Karpas-422 (cell line): ENCODE measurements around the gene VPS51. TPM values are rescaled to one million over a fixed set of nuclear protein-coding genes. Genes with fewer than 3 reads are reported as not detected.

ENCODE experiments used
- DNase-seq: peaks from one replicate; pipeline ENCODE4 v3.0.0-alpha.2; 2015
- H2AFZ ChIP-seq: fragments of 200-600 bp; sonication (generic); 2 replicates; pipeline ENCODE4 v1.6.1; 2014; ENCODE audit warnings: antibody characterized with exemption, low read length, mixed read lengths
- H3K27ac ChIP-seq: fragments of 200-600 bp; sonication (generic); 2 replicates; pipeline ENCODE4 v1.5.1; 2014; ENCODE audit warnings: mild to moderate bottlenecking, low read length, moderate library complexity
- H3K27me3 ChIP-seq: fragments of 200-600 bp; sonication (generic); 2 replicates; pipeline ENCODE4 v1.6.1; 2014; ENCODE audit warnings: low read length, mixed read lengths
- H3K36me3 ChIP-seq: fragments of 200-600 bp; sonication (generic); 2 replicates; pipeline ENCODE4 v1.6.1; 2014; ENCODE audit warnings: low read length, mixed read lengths; ENCODE audit not compliant: insufficient read depth
- H3K4me1 ChIP-seq: fragments of 200-600 bp; sonication (generic); 2 replicates; pipeline ENCODE4 v1.6.1; 2014; ENCODE audit warnings: mild to moderate bottlenecking, low read length, mixed read lengths
- H3K4me2 ChIP-seq: fragments of 200-600 bp; sonication (generic); 2 replicates; pipeline ENCODE4 v1.6.1; 2014; ENCODE audit warnings: low read length, low read depth, mild to moderate bottlenecking; ENCODE audit not compliant: poor library complexity, severe bottlenecking
- H3K4me3 ChIP-seq: fragments of 200-600 bp; sonication (generic); 2 replicates; pipeline ENCODE4 v1.5.1; 2014; ENCODE audit warnings: mild to moderate bottlenecking, antibody characterized with exemption, low read length, mixed read lengths
- H3K79me2 ChIP-seq: fragments of 200-600 bp; sonication (generic); 2 replicates; pipeline ENCODE4 v1.6.1; 2014; ENCODE audit warnings: mild to moderate bottlenecking, low read length, mixed read lengths
- H3K9ac ChIP-seq: fragments of 200-600 bp; sonication (generic); 2 replicates; pipeline ENCODE4 v1.6.0; 2014; ENCODE audit warnings: low read length
- H3K9me2 ChIP-seq: fragments of 200-600 bp; sonication (generic), shearing (Covaris generic); replicated peaks from 2 replicates; pipeline ENCODE4 v1.6.0; 2014; ENCODE audit warnings: mild to moderate bottlenecking, low read length, moderate library complexity; ENCODE audit not compliant: insufficient read depth
- H3K9me3 ChIP-seq: fragments of 300-700, 200-600 bp; sonication (generic); 2 replicates; pipeline ENCODE4 v1.6.1; 2014; ENCODE audit warnings: low read length, mixed read lengths
- H4K20me1 ChIP-seq: fragments of 200-600 bp; sonication (generic); 2 replicates; pipeline ENCODE4 v1.6.1; 2014; ENCODE audit warnings: mild to moderate bottlenecking, antibody characterized with exemption, low read length, low read depth; ENCODE audit not compliant: insufficient read depth
- total RNA-seq: library from RNA; depleted of rRNA; stranded (reverse); fragments of >200 nt; shearing (Covaris generic); gene quantifications from 2 replicates; pipeline ENCODE4 v1.2.3, GENCODE V29; 2014; ENCODE audit warnings: low replicate concordance

The VPS51 gene
- total RNA-seq, 1 experiment from 2014 or later, result 78.9 TPM

GRCh38 chr11:65078786-65079342 lies 17.1 kb upstream of the VPS51 start:
- H3K9ac ChIP-seq, result no peak overlapping the region
- no peaks in the 10 kb centered on the region for H4K20me1 ChIP-seq
- no peaks in the 10 kb centered on the region for H3K27me3 ChIP-seq
- H2AFZ ChIP-seq, result no peak overlapping the region
- H3K4me1 ChIP-seq, result peaks cover 19% of the 10 kb centered on the region
- H3K9me2 ChIP-seq, result no peaks in the 10 kb centered on the region
- H3K36me3 ChIP-seq, result peaks cover 12% of the 10 kb centered on the region; the same call in 1 of the 2 replicates
- no peaks in the 10 kb centered on the region for H3K9me3 ChIP-seq
- peaks cover 33% of the 10 kb centered on the region for H3K79me2 ChIP-seq
- H3K4me3 ChIP-seq, result no peak overlapping the region
- no peak for DNase-seq
- peak overlapping the region; percentile 9 for H3K4me2 ChIP-seq
- H3K27ac ChIP-seq, result no peak overlapping the region

GRCh38 chr11:65083134-65083833 lies 12.7 kb upstream of the VPS51 start:
- no peaks in the 10 kb centered on the region for H3K9me3 ChIP-seq
- H3K4me3 ChIP-seq, result peak overlapping the region; percentile 77
- peaks cover 30% of the 10 kb centered on the region for H3K4me1 ChIP-seq
- no peaks in the 10 kb centered on the region for H3K27me3 ChIP-seq
- H3K79me2 ChIP-seq, result peaks cover 52% of the 10 kb centered on the region
- peak; percentile 67 for DNase-seq
- H3K9ac ChIP-seq, result peak overlapping the region; percentile 83
- peaks cover 8% of the 10 kb centered on the region; the same call in 1 of the 2 replicates for H4K20me1 ChIP-seq
- no peaks in the 10 kb centered on the region for H3K9me2 ChIP-seq
- 0 out of 2 replicates have a peak overlapping the region, but pooled peaks have one; percentile 27 for H2AFZ ChIP-seq
- peak overlapping the region; percentile 35 for H3K27ac ChIP-seq
- peaks cover 12% of the 10 kb centered on the region; the same call in 1 of the 2 replicates for H3K36me3 ChIP-seq
- peak overlapping the region; percentile 82 for H3K4me2 ChIP-seq

GRCh38 chr11:65083834-65084597 lies 12.0 kb upstream of the VPS51 start, which contains the start of the genes CDCA5 and ZFPL1:
Gene CDCA5 (minus strand): TSS chr11:65084040. CDS start chr11:65083978, 62 bp downstream.
Gene ZFPL1 (plus strand): TSS chr11:65084222. CDS start chr11:65084699, 477 bp downstream.
- peaks cover 48% of the 10 kb centered on the region for H3K79me2 ChIP-seq
- peaks cover 25% of the 10 kb centered on the region for H3K4me1 ChIP-seq
- peaks cover 8% of the 10 kb centered on the region; the same call in 1 of the 2 replicates for H4K20me1 ChIP-seq
- H3K9me3 ChIP-seq, result no peaks in the 10 kb centered on the region
- H3K4me2 ChIP-seq, result peak within 1 kb of the TSS; percentile 82
- H3K27ac ChIP-seq, result peak within 1 kb of the TSS; percentile 35
- peak within 1 kb of the TSS; percentile 83 for H3K9ac ChIP-seq
- H3K9me2 ChIP-seq, result no peaks in the 10 kb centered on the region
- peak; percentile 99 for DNase-seq
- H3K36me3 ChIP-seq, result peaks cover 8% of the 10 kb centered on the region; the same call in 1 of the 2 replicates
- peak within 1 kb of the TSS; percentile 77 for H3K4me3 ChIP-seq
- no peaks in the 10 kb centered on the region for H3K27me3 ChIP-seq
- 0 out of 2 replicates have a peak within 1 kb of the TSS, but pooled peaks have one; percentile 27 for H2AFZ ChIP-seq

- Histone ChIP-seq H4K20me1 (peaks cover 8% of the 10 kb centered on the region; the same call in 1 of the 2 replicates), H3K79me2 (peaks cover 48% of the 10 kb centered on the region), H2AFZ (no peak overlapping the region), H3K27me3 (no peaks in the 10 kb centered on the region), H3K4me1 (peaks cover 25% of the 10 kb centered on the region), H3K4me3 (peak overlapping the region; percentile 77), H3K9me2 (no peaks in the 10 kb centered on the region), H3K4me2 (peak overlapping the region; percentile 82), H3K27ac (peak overlapping the region; percentile 35), H3K9ac (peak overlapping the region; percentile 83), H3K9me3 (no peaks in the 10 kb centered on the region), H3K36me3 (peaks cover 8% of the 10 kb centered on the region; the same call in 1 of the 2 replicates)
- no peak for DNase-seq
These were observed 11.2 kb upstream of the VPS51 start for GRCh38 chr11:65084598-65085375.

GRCh38 chr11:65085446-65085845 lies 10.6 kb upstream of the VPS51 start:
- Histone ChIP-seq H3K79me2 (peaks cover 48% of the 10 kb centered on the region), H2AFZ (no peak overlapping the region), H3K4me3 (peak overlapping the region; percentile 77), H4K20me1 (peaks cover 8% of the 10 kb centered on the region; the same call in 1 of the 2 replicates), H3K9me3 (no peaks in the 10 kb centered on the region), H3K27ac (no peak overlapping the region), H3K9me2 (no peaks in the 10 kb centered on the region), H3K4me2 (peak overlapping the region; percentile 82), H3K36me3 (peaks cover 8% of the 10 kb centered on the region; the same call in 1 of the 2 replicates), H3K9ac (peak overlapping the region; percentile 83), H3K4me1 (peaks cover 25% of the 10 kb centered on the region), H3K27me3 (no peaks in the 10 kb centered on the region)
- no peak for DNase-seq

GRCh38 chr11:65086809-65087208 lies 9.2 kb upstream of the VPS51 start:
- no peak overlapping the region for H3K4me3 ChIP-seq
- H4K20me1 ChIP-seq, result peaks cover 8% of the 10 kb centered on the region; the same call in 1 of the 2 replicates
- no peak overlapping the region for H3K27ac ChIP-seq
- H2AFZ ChIP-seq, result no peak overlapping the region
- H3K9ac ChIP-seq, result no peak overlapping the region
- no peaks in the 10 kb centered on the region for H3K9me2 ChIP-seq
- no peak for DNase-seq
- no peaks in the 10 kb centered on the region for H3K27me3 ChIP-seq
- no peaks in the 10 kb centered on the region for H3K9me3 ChIP-seq
- peaks cover 38% of the 10 kb centered on the region for H3K79me2 ChIP-seq
- no peak overlapping the region for H3K4me2 ChIP-seq
- peaks cover 23% of the 10 kb centered on the region for H3K4me1 ChIP-seq
- peaks cover 8% of the 10 kb centered on the region; the same call in 1 of the 2 replicates for H3K36me3 ChIP-seq

- H3K4me2 ChIP-seq, result no peak overlapping the region
These were observed 8.8 kb upstream of the VPS51 start for GRCh38 chr11:65087216-65087615.

More at GRCh38 chr11:65087216-65087615, 8.8 kb upstream of the VPS51 start:
- H3K27me3 ChIP-seq, result no peaks in the 10 kb centered on the region
- H3K36me3 ChIP-seq, result peaks cover 8% of the 10 kb centered on the region; the same call in 1 of the 2 replicates
- H3K4me3 ChIP-seq, result no peak overlapping the region
- H4K20me1 ChIP-seq, result peaks cover 8% of the 10 kb centered on the region; the same call in 1 of the 2 replicates
- peaks cover 19% of the 10 kb centered on the region for H3K4me1 ChIP-seq
- no peak overlapping the region for H2AFZ ChIP-seq
- peaks cover 34% of the 10 kb centered on the region for H3K79me2 ChIP-seq
- H3K9me3 ChIP-seq, result no peaks in the 10 kb centered on the region
- no peak overlapping the region for H3K27ac ChIP-seq
- DNase-seq, result no peak
- H3K9ac ChIP-seq, result no peak overlapping the region
- H3K9me2 ChIP-seq, result no peaks in the 10 kb centered on the region
